GM12873 (cell line): ENCODE data around the gene RILP.

Experiments
- TF ChIP-seq, protein P1 (sequence below): IDR thresholded peaks from 2 replicates; pipeline ENCODE4 v1.5.1; 2012; ENCODE audit warnings: low read depth, mild to moderate bottlenecking, moderate library complexity, low read length, control low read depth; ENCODE audit not compliant: insufficient read depth; ENCODE audit errors: missing control alignments

Gene RILP

DNA sequence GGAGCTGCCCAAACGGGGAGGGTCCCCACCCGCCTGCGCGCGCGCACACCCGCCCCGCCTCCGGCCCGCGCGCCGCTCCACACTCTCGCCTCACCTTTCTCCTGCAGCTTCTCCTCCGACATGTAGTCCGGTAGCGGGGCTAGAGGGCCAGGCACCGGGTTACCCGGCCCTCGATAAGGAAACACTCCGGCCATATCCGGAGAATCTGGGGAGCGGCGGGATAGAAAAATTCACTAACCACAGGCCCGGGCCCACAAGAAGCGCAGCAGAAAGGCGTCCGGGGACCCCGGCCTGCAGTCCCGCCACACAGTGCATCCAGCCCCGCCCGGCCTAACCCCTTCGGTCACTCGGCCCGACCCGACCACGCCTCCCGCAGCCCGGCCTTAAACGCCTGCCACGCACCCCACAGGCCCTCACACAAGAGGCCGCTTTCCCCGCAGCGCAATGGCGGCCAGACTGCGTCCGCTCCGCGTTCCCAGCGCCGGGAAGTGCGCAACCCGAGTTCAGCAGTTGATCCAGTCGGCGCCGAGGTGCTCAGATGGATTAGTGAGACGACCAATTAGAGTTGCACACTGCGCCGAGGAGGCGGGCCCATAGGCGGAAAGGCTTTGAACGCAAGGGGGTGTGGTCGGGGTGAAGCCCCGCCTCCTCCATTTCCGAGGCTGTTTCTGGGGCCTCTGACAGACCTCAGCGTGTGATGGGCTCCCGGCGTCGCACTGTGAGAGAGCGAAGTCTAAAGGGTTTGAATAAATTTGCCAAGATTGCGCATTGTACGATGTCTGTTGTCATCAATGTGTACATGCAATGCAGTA is 34.9 kb upstream of the RILP start, which contains the start of gene PRPF8:
TSS of gene PRPF8 (minus strand) at position 490 of the 812 bp plus-strand sequence. CDS start at position 194, 296 bp downstream.
- TF ChIP-seq, protein P1, sequence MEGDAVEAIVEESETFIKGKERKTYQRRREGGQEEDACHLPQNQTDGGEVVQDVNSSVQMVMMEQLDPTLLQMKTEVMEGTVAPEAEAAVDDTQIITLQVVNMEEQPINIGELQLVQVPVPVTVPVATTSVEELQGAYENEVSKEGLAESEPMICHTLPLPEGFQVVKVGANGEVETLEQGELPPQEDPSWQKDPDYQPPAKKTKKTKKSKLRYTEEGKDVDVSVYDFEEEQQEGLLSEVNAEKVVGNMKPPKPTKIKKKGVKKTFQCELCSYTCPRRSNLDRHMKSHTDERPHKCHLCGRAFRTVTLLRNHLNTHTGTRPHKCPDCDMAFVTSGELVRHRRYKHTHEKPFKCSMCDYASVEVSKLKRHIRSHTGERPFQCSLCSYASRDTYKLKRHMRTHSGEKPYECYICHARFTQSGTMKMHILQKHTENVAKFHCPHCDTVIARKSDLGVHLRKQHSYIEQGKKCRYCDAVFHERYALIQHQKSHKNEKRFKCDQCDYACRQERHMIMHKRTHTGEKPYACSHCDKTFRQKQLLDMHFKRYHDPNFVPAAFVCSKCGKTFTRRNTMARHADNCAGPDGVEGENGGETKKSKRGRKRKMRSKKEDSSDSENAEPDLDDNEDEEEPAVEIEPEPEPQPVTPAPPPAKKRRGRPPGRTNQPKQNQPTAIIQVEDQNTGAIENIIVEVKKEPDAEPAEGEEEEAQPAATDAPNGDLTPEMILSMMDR = no peak

DNA sequence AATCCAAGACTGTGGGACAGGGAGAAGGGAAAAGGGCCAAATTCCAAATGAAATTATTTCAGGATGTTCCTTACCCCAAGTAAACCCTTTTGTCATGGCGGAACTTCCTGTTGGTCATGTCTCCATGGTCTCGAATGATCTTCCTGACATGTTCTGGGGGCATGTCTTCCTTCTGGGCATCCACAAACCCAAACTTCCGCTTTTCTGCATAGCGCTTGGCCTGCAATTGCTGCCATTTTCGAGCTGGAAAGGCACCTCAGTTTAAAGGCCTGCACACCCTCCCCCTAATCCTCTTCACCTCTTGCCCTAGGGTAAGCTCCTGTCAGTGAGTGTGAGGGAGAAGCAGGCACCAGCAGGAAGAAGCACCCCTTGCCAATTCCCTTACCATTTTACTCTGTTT is 33.8 kb upstream of the RILP start:
- TF ChIP-seq, protein P1 = no peak

- TF ChIP-seq, protein P1 = no peak
These were observed 26.7 kb upstream of the RILP start for GRCh38 chr17:1676401-1676800.

DNA sequence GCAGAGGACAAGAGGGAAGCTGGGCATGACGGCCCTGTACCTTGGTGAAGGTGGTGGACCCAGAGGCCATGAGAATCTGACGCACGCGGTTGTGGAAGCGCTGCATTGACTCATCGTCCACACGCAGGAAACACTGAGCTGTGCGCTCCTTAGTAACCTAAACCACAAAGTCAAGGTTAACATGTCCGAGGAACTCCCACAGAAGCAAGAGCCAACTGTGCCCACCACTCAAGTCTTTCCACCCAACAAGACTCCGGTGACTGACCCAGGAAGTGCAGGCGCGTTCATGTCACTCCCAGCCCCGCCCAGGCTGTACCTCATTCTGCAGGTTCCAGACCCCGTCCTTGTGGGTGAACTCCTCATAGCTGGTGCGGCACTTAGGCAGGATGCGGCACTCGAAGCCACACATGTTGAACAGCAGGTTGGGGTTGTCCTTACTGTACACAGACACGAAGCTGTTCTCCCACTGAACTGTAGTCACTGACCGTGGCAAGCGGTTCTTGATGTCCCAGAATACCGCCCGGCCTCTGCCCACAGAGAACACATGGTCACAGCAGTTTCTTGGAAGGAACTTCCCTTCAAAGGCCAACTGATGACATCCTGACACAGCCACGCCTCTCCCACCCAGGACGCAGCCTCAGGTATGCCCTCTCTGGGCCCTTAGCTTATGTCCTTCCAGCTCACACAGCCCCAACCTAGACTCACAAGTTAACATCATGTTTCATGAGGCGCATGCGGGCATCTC is 23.5 kb upstream of the RILP start:
- TF ChIP-seq, protein P1 = no peak

DNA sequence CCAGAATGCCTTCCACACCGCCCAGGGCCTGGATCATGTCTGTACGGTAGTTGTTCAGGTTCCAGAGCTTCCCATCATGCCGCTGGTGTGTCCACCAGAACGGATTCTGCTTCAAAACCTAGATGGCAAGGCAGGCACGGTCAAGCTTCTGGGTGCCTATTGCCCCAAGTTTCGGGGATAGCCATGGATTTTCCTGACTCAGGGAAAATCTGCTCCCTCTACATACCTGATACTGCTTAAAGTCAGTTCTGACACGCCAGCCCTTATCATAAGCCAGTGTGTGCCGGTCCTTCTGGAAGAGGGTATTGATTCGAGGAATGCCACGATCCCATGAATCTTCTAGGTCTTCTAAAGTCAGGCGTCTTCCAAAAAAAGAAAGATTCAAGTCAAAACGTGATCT is 11.4 kb upstream of the RILP start:
- TF ChIP-seq, protein P1 = no peak

DNA sequence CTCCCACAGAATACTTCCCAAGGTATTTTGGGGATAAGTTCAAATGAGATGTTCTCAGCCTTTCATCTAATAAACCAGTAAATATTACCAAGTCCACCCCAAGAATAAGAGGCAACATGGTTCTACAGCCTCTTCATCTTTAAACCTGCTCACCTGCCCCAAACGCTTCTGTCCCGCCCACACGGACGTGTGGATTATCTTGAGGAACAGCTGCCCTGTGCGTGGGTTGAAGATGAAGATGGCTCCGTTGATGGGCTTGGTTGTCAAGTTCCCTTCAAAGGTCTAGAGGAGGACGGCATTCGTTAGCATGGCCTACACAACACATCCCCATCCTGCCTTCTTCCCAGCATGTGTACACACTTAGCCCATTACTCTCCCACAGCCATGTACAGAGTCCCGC is 8.4 kb upstream of the RILP start:
- TF ChIP-seq, protein P1 = no peak

GRCh38 chr17:1653735-1654134 is 4.1 kb upstream of the RILP start:
- TF ChIP-seq, protein P1 = no peak
